Testis (tissue), 3 donors: ENCODE measurements around the gene CACNA2D3. TPM values are rescaled to one million over a fixed set of nuclear protein-coding genes. Genes with fewer than 3 reads are reported as not detected.

Source experiments
- DNase-seq: peaks from one replicate; pipeline ENCODE4 v3.0.0-alpha.2; 2019
- H3K27ac ChIP-seq, 2 donors: fragments of 200-600 bp; sonication (generic); one replicate each; pipeline ENCODE4 v1.5.1; 2019
- H3K27me3 ChIP-seq: fragments of 200-600 bp; sonication (generic); one replicate; pipeline ENCODE4 v1.5.1; 2019
- H3K36me3 ChIP-seq: fragments of 200-600 bp; sonication (generic); one replicate; pipeline ENCODE4 v1.5.1; 2017; ENCODE audit warnings: low read depth; ENCODE audit errors: missing control alignments
- H3K4me1 ChIP-seq: fragments of 200-600 bp; sonication (generic); one replicate; pipeline ENCODE4 v1.5.1; 2019
- H3K4me3 ChIP-seq, 2 donors: fragments of 200-600 bp; sonication (generic); one replicate each; pipeline ENCODE4 v1.5.1; 2017 to 2019
- H3K9me3 ChIP-seq: fragments of 200-600 bp; sonication (generic); one replicate; pipeline ENCODE4 v1.5.1; 2017
- POLR2A ChIP-seq: fragments of 450-650 bp; IDR thresholded peaks from one replicate; pipeline ENCODE4 v1.6.1; 2017; ENCODE audit warnings: antibody characterized with exemption, mild to moderate bottlenecking, moderate library complexity
- WGBS, 2 donors: methylation state at CpG; one replicate each; pipeline ENCODE4 v1.1.5; 2018; 5-methylcytosine and 5-hydroxymethylcytosine counted together
- intact Hi-C: fragments of 100-400 bp; cut with DNase I; formaldehyde crosslinking; loops from one replicate; pipeline ENCODE4 v1.15.1; 2023; ENCODE audit warnings: low total_unique reads
- polyA plus RNA-seq: library from polyadenylated mRNA; stranded (reverse); fragments of 350-450 nt; fragmentation: Illumina TruSeq; extraction: RNeasy Lipid Tissue Mini Kit (QIAGEN cat#74804); gene quantifications from one replicate; pipeline ENCODE4 v1.2.3, GENCODE V29; 2014; ENCODE audit warnings: low read depth, low replicate concordance; ENCODE audit not compliant: insufficient read depth
- total RNA-seq, 2 donors: library from RNA; depleted of rRNA; stranded (reverse); fragments of >200 nt; gene quantifications; one replicate each; pipeline ENCODE4 v1.2.3, GENCODE V29; 2016
- TF ChIP-seq, protein P1 (sequence below), 3 experiments: fragments of 450-650 bp in 2 of 3; fragments of 200-600 bp in 1 of 3; sonication (generic) in 1 of 3; IDR thresholded peaks; one replicate each; pipeline ENCODE4 v1.5.1; 2016 to 2019; ENCODE audit warnings: antibody characterized with exemption in 3 of 3, mild to moderate bottlenecking in 2 of 3, moderate library complexity in 1 of 3

Gene CACNA2D3
- total and polyA plus RNA-seq, 3 donors from 2014 or later, result 10.1 to 16.5 (median 11.2) TPM

DNA sequence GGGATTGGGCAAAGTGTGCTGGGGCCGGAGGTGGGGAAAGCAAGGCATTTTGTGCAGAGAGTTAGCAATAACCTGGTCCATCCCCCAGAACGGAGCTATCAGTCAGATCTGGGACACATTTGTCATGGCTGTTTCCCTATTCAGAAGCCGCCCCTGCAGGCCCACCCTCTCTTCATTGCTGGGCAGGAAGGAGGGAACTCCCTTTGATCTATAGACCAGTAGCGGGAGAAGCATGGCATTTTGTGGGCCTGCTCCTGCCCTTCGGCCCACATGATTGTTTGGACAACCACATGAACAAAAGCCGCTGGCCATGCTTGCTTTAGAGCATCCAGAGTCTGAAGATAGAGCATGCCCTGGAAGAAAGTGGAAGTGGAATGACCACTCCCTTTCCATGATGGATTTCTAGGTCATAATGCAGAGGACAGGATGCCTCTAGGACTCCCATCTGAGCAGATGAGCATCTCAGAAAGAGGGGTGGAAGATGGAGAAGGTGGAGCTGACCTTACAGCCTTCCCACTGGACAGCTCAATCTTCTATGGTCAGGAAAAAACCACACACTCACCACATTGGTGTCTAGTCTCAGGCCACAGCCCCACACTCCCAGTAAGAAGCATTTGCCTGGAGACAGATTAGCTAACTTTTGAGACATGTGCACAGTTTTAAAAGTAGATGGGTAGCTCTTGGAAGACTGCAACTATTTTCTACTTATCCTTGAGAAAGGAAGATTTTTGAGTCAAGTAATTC is 817.4 kb downstream of the CACNA2D3 start:
- Histone ChIP-seq H3K27me3 (no peaks in the 10 kb centered on the region), H3K27ac (no peak overlapping the region), H3K4me3 (no peak overlapping the region), H3K4me1 (no peaks in the 10 kb centered on the region), H3K9me3 (no peaks in the 10 kb centered on the region), H3K36me3 (no peaks in the 10 kb centered on the region)
- TF ChIP-seq, protein P1, sequence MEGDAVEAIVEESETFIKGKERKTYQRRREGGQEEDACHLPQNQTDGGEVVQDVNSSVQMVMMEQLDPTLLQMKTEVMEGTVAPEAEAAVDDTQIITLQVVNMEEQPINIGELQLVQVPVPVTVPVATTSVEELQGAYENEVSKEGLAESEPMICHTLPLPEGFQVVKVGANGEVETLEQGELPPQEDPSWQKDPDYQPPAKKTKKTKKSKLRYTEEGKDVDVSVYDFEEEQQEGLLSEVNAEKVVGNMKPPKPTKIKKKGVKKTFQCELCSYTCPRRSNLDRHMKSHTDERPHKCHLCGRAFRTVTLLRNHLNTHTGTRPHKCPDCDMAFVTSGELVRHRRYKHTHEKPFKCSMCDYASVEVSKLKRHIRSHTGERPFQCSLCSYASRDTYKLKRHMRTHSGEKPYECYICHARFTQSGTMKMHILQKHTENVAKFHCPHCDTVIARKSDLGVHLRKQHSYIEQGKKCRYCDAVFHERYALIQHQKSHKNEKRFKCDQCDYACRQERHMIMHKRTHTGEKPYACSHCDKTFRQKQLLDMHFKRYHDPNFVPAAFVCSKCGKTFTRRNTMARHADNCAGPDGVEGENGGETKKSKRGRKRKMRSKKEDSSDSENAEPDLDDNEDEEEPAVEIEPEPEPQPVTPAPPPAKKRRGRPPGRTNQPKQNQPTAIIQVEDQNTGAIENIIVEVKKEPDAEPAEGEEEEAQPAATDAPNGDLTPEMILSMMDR (IDR thresholded peaks at IDR 0.05), result no peak
- TF ChIP-seq POLR2A, result no peak
- intact Hi-C loops, result no loop called here
- DNase-seq, result no peak
- WGBS, 2 donors, result 74 to 78% methylated on average over 6 of the region's 6 CpGs

DNA sequence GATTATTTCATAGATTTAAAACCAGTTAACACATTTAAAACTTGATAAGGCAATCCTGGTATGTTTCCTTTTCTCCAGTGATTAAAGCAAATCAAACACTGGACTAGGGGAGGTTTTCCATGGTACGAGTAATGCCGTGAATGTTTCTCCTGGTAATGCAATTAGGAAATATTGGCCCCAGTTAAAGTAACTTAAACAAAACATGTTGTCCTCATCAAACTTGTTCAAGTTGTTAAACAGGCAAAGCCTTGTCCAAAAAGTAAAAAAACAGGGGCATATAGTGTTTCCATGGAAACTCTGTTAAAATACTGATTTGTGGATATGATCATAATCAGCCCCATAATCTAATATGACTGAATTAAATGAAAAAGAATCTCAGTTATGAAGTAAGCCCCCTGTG is 818.6 kb downstream of the CACNA2D3 start:
- Histone ChIP-seq H3K27ac (no peak overlapping the region), H3K9me3 (no peaks in the 10 kb centered on the region), H3K4me3 (no peak overlapping the region), H3K27me3 (no peaks in the 10 kb centered on the region), H3K36me3 (no peaks in the 10 kb centered on the region), H3K4me1 (no peaks in the 10 kb centered on the region)
- WGBS, 2 donors, result 89 to 97% methylated on average over 2 of the region's 2 CpGs
- TF ChIP-seq POLR2A, result no peak
- TF ChIP-seq, protein P1 (IDR thresholded peaks at IDR 0.05), result no peak
- DNase-seq, result no peak
- intact Hi-C loops, result no loop called here

DNA sequence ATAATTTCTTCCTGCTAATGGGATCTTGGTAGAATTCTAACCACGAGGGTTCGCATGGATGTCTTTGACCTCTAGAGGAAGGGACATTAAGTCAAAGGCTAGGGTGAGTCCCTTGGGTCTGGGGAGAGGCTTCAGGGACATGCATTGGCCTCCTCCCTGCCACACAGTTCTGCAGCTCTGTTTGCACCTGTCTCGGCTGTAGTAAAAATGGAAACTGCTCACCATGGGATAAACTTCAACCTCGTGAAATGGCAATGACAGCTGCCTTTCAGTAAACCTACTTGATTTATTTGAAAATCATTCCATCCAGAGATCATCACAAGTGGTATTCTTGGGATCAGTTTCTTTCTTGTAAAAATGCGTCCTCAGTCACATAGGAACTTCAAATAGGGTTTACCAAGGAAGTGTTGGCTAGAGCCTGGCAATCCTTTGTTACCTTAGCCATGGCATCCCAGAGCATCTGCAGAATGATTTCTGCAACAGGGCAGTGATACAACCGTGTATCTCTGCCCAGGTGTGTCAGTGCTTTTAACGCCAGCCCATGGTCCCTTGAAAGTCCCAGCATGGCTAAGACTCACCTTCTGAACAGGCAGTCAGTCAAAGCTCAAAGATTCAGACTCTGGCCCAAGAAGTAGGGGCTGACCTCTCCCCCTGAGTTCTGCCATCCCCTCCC is 819.5 kb downstream of the CACNA2D3 start:
- H3K9me3 ChIP-seq, result no peaks in the 10 kb centered on the region
- DNase-seq, result no peak
- TF ChIP-seq POLR2A, result no peak
- TF ChIP-seq, protein P1 (IDR thresholded peaks at IDR 0.05), result no peak
- no peak overlapping the region for H3K27ac ChIP-seq
- no peaks in the 10 kb centered on the region for H3K36me3 ChIP-seq
- 83 to 92% methylated on average over 7 of the region's 7 CpGs for WGBS, 2 donors
- H3K4me1 ChIP-seq, result no peaks in the 10 kb centered on the region
- H3K4me3 ChIP-seq, result no peak overlapping the region
- intact Hi-C loops, result no loop called here
- no peaks in the 10 kb centered on the region for H3K27me3 ChIP-seq

DNA sequence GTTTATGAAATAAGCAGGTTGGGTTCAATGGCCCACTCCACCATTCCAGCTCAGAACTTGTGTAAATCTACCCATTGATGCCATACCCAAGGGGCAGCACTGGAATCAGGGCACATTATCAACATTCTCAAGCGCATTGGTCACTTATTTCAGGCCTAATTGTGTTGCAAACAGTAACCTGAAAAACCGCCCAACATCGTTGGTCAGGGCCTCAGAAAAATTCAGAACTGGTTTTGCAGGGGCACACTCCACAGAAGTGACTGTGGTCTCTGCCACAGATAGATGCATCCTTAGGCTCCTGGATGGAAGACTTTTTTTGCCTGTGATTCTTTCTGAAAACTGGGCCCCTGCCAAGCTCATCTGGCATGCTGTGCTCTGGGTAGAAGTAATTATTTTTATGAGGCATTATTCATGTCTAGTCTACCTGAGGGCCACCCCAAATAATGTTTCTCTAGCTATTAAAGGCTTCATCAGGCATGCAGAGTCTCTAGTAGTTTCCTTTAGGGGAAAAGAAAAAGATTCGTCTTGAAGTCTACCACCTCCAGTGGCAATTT is 827.2 kb downstream of the CACNA2D3 start:
- Histone ChIP-seq H3K36me3 (no peaks in the 10 kb centered on the region), H3K4me1 (peaks cover 6% of the 10 kb centered on the region), H3K9me3 (no peaks in the 10 kb centered on the region), H3K4me3 (no peak overlapping the region), H3K27me3 (no peaks in the 10 kb centered on the region), H3K27ac (no peak overlapping the region)
- no peak for DNase-seq
- no peak for TF ChIP-seq POLR2A
- TF ChIP-seq, protein P1 (IDR thresholded peaks at IDR 0.05), result no peak
- intact Hi-C loops, result no loop called here
- WGBS, 2 donors, result 86 to 94% methylated on average over 4 of the region's 4 CpGs
